Activated T-helper 9 cell treated with anti-CD3 and anti-CD28 coated beads, Interleukin-2, amount 50 U/mL, for 16 hours (primary cell): ENCODE data around the gene CCDC107.
A peak's percentile ranks its signal among the peaks of the same experiment; 100 is the strongest.
"Not testable (repeated sequence)": the region's sequence is repeated elsewhere in the genome, so short reads cannot be mapped to it uniquely, and the experiment has no call there.

Experiments
- DNase-seq: peaks from one replicate; pipeline ENCODE4 v3.0.0-alpha.2; 2020; ENCODE audit warnings: low read depth

CCDC107 gene

DNA sequence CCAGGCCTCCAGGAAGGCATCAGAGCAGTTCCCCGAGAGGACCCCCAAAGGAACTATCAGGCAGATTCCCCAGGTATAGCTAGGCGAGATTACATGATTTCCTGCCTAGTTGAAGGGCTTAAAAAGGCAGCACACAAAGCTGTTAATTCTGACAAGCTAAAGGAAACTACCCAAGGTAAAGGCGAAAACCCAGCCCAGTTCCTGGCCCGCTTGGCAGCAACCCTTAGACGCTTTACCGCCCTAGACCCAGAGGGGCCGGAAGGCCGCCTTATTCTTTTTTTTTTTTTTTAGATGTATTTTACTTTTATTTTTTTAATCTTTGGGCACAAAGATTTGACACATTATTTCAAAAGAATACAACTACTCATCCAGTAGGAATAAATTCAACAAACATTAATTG lies 19.3 kb upstream of the CCDC107 start:
- not testable (repeated sequence) for DNase-seq

DNA sequence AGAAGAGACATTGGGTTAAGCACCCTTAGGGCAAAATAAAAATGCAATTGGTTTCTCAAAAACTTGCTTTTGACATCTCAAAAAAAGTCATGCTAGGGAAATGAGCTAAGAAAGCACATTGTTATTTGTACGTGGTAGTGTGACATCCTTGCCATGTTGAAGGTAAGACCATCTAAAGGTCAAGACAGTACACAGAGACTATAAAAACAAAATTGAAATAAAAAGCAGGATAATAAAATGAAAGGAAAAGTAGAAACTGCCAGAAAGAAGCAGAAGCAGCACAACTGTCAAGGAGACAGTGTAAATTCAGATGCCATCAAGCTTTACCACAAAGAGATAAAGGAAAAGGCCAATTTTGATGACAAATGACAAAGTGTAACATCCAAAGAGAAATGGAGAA lies 18.9 kb upstream of the CCDC107 start:
- not testable (repeated sequence) for DNase-seq

DNA sequence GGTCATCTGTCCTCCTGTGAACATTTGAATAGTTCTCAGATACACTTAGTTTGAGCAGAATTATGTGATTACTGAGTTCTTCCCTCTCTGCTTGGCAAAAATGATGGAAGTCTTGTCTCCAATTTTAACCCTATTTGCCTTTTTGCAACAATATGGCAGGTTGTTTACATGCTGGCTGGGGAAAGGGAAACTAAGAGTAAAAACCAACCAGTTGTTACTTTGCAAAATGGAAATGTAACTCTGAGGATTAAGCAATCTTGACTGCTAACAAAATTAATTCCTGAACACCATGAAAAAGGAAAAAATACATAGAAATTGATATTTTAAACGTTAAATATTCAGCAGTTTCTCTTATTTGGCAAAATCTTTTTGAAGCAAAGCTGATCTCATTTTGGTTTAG lies 18.5 kb upstream of the CCDC107 start:
- no peak for DNase-seq

DNA sequence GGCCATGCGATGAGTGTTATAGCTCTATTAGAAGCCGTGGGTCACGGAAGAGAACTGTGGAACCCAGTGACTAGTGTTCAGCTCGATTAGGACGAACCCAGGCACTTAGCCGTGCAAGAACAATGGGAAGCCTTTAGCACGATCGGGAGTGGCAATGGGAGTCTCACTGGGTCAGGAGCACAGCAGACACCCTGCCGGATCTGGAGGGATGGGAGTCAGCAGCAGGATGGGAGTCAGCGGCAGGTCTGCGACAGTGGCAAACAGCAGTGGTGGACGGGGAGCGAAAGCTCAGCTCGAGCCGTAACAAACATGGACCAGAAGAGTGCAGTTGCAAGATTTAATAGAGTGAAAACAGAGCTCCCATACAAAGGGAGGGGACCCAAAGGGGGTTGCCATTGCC lies 17.7 kb upstream of the CCDC107 start:
- not testable (repeated sequence) for DNase-seq

DNA sequence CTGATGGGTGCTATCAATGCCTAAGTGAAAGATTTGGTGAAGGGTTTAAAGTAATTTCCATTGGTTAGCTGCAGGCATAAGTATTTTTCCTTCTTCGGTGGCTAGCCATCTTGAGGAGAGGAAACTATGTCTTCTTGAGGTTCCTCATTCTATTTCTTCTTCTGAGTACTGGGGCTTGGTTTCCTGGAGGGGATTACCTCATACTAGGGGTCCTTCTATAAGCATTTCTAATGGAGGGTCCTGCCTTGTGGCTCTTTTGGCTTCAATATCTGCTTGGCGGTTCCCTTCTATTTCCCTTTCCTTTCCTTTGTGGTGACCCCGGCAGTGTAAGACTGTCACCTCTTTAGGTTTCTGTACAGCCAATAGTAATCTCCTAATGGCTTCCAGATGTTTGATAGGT lies 16.6 kb upstream of the CCDC107 start:
- DNase-seq = not testable (repeated sequence)

DNA sequence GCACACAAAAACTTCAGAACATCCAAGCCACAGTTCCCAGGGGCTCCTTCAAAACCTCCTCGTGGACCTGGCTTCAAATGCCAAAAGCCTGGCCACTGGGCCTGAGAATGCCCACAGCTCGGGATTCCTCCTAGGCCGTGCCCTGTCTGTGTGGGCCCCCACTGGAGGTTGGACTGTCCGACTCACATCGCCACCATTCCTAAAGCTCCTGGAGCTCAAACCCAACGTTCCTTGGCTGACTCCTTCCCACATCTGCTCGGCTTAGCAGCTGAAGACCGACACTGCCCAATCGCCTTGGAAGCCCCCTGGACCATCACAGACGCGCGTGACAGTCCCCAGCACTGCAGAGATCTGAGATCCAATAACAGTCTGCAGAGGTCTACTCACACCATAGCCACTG lies 15.0 kb upstream of the CCDC107 start:
- no peak for DNase-seq

DNA sequence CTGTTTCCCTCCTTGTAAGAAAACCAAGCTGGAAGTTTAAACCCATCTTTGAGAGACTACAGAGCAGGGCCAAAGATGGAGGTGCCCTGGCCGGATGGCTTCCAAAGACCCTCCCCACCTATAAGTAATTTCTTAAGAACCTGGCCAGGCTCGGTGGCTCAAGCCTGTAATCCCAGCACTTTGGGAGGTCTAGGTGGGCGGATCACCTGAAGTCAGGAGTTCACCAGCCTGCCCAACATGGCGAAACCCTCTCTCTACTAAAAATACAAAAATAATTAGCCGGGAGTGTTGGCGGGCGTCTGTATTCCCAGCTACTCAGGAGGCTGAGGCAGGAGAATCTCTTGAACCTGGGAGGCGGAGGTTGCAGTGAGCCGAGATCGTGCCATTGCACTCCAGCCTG lies 12.4 kb upstream of the CCDC107 start:
- not testable (repeated sequence) for DNase-seq

DNA sequence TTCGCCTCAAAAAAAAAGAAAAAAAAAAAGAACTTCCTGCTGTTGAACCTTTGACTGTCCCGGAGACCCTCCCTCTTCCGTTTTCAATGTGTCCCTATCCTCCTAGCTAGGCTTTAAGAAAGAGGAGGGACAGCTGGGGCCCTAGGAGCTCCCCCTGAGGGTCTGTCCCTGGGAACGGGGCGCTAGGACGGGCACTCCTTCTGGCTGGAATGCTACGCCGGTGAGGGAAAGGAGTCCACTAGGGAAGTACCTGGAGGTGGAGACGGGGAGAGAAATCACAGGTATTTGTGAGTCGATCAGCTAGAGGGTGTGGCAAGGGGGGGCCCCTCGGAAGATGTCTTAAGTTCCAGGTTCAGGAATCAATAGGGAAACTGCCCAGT lies 11.9 kb upstream of the CCDC107 start:
- no peak for DNase-seq

DNA sequence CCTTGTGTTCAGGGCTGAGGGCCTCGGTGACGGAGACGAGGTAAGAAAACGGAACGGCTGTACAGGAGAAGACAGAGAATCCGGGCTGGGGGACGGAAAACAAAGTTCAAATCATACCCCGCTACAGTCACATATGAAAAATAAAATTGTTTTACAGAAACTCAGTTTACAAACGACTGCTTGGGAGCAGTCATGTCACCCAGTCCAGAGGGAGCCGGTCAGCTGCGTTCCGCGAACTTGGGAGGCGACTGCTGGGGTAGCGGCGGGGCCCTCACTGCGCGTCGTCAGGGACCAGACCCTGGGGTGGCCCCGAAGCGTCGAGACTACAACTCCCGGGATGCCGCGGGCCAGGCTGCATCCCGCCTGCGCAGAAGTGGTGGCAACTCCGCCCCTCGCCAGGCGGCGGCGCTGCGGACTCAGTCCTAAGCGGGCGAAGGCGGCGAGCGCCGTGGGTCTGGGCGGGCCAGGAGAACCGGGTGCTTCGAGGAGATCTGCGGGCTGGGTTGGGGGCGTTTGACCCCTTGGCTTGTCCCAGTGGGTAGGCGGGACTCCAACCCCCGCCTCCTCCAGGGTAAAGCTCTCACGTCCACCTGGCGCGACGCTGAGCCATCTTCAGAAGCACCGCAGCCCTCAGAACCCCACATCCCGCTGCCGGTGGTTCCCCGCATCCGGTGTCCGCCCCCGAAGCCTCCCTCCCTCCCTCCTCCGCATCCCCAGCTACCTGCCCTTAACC lies 11.4 kb upstream of the CCDC107 start:
- peak; percentile 89 for DNase-seq

DNA sequence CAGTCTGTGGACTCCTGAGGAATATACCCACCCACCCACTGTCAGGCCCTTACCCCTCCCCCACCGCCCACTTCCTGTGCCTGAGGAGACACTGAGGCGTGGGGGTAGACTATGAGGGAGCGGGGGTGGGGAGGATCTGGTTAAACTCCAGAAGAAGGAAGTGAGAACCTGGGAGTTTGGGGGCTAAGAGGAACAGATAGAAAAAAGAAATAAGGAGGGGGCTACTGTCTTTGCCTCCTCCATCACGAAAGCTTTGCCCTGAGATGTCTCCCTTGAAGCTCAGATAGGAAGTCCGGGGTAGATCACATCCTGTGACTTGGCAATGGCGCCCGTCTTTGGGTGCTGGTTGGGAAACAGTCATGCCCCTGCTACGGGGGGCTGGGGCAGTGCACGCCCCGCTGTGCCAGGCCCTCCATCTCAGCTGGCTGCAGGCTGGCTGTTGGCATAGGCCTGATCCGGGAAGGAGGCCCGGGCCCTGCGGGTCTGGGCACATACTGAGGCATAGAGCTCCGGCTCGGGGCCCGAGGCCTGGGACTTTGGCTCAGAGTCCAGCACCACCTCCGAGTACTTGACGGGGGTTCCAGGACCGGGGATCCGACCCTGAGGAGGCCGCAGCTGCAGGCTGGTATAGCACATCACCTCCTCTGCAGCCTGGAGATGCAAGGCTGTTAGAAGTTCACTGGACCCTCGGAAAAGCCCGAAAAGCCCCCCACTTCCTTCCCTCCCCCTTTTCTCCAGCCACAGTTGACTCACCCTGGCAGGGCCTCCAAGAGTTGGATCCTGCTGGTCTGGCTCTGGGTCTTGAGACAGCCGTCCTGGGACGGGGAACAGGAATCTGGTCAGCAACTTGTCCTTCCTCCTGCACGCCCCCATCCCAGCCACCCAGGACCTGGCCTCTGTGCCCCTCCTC lies 8.4 kb upstream of the CCDC107 start:
- no peak for DNase-seq

DNA sequence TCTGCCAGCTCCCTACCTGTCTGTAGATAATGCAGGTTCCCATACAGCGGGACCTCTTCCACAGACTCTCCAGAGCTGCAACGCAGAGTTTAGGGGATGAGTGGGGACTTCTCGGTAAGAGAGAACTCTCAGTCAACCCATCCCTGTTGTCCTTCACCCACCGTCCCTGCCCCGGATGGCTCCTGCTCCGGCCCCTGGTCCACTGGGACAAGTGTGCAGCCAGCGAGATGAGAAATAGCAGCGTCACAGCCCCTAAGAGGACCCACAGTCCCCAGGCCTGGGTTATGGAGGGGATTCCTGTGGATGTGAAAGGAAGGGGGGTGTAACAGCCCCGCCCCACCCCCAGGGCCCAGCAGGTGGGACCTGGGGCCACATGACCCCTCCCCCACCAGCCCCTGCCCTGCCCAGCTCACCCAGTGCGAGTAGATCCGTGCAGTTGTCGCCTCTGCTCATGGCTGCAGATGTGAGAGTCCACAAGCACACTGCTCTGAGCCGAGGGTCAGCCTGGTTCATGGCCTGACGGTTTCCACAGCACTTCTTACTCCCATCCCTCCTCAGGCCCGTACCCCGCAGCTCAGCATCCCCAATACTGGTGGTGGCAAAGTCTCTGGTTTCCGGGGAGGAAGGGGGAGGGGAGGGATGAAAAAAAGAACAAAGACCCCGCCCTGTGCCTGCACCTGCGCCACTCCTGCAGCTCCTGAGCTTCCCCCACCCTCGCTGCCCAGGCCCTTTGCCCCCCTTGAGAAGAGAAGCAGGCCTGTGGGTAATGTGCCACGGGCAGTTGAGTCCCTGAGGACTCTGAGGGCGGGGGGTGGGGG lies 7.5 kb upstream of the CCDC107 start, which contains the start of gene SIT1:
TSS of gene SIT1 (minus strand) at position 591 of the 818 bp plus-strand sequence. CDS start at position 513, 78 bp downstream.
- no peak for DNase-seq

DNA sequence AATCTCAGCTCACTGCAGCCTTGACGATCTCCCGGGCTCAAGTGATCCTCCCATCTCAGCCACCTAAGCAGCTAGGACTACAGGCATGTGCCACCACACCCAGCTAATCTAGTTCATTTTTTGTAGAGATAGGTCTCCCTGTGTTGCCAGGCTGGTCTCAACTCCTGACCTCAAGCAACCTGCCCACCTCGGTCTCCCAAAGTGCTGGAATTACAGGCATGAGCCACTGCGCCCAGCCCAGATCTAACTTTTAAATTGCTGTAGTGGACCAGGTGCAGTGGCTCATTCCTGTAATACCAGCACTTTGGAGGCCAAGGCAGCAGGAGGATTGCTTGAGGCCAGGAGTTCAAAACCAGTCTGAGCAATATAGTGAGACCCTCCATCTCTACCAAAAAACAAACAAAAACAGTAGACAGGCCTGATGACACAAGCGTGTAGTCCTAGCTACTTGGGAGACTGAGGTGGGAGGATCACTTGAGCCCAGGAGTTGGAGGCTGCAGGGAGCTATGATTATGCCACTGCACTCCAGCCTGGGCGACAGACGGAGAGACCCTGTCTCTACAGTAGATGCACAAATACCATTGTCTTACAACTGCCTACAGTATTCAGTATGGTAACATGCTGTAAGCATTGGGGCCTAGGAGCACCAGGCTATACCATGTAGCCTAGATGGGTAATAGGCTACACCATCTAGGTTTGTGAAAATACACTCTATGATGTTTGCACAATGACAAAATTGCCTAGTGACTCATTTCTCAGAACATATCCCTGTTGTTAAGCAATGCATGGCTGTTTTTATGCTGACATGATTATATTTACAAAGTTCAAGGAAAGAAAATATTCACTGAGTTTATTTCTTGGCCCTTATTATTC lies 5.9 kb upstream of the CCDC107 start:
- no peak for DNase-seq

DNA sequence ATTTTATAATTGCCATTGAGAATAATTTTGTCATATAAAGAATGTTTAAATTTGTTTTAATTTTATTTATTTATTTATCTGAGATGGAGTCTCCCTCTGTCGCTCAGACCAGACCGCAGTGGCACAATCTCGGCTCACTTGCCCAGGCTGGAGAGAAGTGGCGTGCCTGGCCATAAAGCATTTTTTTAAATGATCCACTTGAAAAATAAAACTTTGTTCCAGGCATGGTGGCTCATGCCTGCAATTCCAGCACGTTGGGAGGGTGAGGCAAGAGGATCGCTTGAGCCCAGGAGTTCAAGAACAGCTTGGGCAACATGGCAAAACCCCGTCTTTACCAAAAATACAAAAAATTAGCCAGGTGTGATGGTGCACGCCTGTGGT lies 5.3 kb upstream of the CCDC107 start:
- no peak for DNase-seq

DNA sequence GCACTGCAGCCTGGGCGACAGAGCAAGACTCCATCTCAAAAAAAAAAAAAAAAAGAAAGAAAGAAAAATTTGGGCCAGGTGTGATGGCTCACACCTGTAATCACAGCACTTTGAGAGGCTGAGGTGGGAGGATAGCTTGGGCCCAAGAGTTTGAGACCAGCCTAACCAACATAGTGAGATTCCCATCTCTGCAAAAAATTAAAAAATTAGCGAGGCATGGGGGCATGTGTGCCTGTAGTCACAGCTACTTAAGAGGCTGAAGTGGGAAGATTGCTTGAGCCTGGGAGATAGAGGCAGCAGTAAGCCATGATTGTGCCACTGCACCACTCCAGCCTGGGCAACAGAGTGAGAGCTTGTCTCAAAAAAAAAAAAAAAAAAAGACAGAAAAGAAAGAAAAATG lies 4.5 kb upstream of the CCDC107 start:
- DNase-seq = no peak

DNA sequence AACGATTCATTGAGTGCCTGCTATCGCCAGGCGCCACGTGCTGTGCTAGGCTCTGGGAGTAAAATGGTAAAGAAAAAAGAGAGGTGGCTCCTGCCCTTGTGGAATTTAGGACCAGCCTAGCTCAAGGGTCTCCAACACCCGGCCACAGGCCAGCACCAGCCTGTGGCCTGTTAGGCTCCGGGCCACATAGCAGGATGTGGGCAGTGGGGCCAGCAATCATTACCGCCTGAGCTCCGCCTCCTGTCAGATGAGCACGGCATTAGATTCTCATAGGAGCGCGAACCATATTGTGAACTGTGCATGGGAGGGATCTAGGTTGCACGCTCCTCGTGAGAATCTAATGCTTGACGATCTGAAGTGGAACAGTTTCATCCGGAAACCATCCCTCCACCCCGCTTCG lies 1.7 kb upstream of the CCDC107 start:
- DNase-seq = no peak

DNA sequence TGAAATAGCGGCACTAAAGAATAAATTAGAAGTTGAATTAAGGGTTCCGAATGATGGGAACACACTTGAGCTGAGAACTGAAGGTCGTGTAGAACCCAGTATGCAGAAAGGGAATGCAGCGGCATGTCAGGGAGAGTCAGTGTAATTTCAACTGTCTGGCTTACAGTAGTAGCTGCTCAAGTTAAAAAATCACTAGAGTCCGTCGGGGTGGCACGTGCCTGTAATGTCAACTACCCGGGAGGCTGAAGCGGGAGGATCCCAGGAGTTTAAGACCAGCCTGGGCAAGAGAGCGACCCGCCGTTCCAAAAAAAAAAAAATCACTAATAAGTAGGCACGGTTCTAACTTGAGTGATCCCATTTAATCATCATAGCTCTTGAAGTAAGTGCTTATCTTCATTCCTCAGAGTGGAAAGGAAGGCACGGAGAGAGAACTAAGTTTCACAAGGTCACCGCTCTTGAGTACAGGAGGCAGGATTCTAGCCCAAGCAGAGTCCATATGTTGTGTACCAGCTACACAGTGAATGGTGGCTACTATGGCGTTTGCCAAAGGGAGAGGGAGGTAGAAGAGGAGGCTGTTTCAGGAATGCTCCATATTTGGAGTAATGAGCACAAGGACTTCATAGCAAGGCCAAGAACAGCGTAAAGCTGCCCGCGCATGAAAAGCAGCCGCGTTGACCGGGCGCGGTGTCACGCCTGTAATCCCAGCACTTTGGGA lies 1.1 kb upstream of the CCDC107 start:
- DNase-seq = no peak

DNA sequence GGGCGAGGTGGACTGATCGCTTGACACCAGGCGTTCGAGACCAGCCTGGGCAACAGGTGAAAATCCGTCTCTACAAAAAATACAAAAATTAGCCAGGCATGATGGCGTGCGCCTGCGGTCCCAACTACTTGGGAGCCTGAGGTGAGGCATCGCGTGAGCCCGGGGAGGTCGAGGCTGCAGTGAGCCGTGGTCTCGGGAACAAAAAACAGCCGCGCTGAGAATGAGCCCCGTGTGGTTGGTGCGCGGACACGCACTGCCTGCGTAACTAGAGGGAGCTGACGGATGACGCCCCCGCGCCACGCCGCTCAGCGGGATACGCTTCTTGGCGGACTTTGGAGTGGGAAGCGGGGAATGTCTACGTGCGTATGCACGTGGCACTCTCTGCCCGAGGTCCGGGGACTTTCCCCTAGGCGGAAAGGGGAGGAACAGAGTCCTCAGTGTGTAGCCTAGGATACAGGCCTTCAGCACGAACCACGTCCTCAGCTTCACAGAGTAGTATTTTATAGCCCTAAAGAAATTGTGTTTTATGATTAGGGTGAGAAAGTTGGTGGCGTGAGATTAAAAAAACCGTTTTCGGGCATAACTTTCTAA lies 451 bp upstream of the CCDC107 start, which contains the start of gene RMRP:
TSS of gene RMRP (minus strand) at position 474 of the 591 bp plus-strand sequence.
- DNase-seq = peak; percentile 89

DNA sequence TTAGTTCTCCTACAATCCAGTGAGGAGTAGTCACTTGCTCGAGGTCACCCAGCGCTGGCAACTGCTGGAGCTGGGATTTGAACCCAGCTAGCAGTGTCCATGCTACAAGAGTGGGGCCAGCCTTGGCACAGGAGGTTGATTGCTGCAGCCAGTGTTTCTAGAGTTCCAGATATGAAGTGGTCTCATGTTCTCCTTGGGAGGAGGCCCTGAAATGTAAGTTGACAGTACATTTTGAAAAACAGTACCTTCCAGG lies 802 bp downstream of the CCDC107 start:
- no peak for DNase-seq

DNA sequence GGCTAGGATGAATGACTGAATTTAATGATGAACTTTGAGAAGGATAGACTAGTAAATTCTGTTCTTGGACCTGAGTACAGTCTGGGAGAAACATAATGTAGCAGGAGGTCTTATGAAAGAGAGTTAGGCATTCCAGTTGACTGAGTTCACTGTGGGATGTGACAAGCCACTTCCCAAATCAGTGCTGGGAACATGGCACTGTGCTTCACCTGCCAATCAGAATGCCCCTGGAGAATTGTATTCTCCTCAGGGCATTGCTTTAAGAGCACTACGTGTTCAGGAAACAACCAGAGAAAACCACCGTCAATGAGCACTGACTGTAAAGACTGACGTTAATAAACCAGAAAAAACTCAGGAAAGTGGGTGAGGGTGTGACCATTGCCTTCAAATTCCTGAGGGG lies 1.2 kb downstream of the CCDC107 start:
- DNase-seq = no peak

DNA sequence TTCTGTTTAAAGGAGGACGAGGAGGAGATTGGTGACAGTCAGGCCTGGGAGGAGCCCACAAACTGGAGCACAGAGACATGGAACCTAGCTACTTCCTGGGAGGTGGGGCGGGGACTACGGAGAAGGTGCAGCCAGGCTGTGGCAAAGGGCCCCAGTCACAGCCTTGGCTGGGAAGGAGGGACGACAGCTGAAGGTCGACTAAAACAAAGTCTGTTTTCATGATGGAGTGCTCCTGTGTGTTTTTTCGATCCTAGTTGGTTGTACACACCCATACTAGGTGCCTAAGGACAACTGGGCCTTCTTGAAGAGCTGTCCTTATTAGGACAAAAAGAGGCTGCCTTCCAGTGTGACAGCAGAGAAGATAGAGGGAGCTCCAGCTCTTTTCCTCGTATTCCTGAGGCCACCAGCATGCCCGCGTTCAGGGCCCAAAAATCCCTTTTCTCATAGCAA lies 2.9 kb downstream of the CCDC107 start:
- DNase-seq = no peak
